Activated CD8-positive, alpha-beta memory T cell treated with anti-CD3 and anti-CD28 coated beads, Interleukin-2, amount 50 U/mL, for 4 hours (primary cell): ENCODE data around the gene NR5A1.

ENCODE experiments used
- DNase-seq: peaks from one replicate; pipeline ENCODE4 v3.0.0-alpha.2; 2020

The NR5A1 gene

DNA sequence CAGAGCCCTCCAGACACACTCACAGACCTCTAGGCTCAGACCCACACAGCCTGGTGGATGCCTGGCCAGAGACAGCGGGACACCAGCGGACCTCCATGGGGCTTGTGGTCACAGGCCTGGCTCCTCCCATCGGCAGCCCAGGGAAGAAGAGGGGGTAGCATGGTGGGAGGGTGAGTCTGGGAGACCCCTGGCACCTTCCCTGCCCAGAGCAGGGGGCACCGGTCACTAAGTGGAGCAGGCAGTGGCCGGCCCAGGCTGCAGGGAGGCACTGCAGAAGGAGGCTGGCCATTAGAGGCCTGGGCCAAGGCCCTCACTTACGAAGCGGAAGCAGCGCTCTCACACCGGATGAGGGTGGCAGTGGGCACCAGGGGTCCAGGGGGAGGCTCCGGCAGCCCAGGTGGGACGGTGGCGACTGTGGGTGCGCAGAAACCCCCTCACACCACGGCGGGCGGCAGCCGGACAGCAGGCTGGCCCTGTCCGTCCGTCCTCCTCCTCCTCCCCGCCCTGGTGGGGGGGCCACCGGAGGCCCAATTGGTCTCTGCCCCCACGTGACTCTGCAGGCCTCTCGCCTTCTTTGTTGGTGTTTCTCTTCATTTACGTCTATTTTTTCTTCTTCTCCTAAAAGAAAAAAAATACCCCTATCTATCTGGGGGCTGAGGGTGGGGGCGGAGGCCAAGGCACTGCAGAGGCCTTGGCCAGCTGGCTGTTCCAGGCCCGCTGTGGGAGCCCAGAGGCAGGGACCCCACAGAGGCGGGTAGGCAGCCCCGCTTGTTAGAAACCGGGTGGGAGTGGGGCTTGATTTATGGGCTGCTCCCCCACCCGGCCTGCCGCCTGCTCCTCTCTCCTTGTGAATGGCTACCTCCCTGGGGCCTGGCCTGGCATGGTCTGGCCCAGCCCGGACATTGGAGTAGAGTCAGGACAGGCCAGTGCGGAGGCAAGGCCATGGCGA is at the start of gene NR5A1:
Gene NR5A1, minus strand, starts transcription at position 469 of the 949 bp plus-strand sequence. CDS start 4,004 bp downstream, outside the sequence.
- no peak for DNase-seq

- DNase-seq = no peak
These were observed 47.8 kb upstream of the NR5A1 start for GRCh38 chr9:124555043-124555442.

GRCh38 chr9:124553738-124554137 is 46.5 kb upstream of the NR5A1 start:
- no peak for DNase-seq

GRCh38 chr9:124552273-124552605 is 45.0 kb upstream of the NR5A1 start:
- DNase-seq = no peak

DNA sequence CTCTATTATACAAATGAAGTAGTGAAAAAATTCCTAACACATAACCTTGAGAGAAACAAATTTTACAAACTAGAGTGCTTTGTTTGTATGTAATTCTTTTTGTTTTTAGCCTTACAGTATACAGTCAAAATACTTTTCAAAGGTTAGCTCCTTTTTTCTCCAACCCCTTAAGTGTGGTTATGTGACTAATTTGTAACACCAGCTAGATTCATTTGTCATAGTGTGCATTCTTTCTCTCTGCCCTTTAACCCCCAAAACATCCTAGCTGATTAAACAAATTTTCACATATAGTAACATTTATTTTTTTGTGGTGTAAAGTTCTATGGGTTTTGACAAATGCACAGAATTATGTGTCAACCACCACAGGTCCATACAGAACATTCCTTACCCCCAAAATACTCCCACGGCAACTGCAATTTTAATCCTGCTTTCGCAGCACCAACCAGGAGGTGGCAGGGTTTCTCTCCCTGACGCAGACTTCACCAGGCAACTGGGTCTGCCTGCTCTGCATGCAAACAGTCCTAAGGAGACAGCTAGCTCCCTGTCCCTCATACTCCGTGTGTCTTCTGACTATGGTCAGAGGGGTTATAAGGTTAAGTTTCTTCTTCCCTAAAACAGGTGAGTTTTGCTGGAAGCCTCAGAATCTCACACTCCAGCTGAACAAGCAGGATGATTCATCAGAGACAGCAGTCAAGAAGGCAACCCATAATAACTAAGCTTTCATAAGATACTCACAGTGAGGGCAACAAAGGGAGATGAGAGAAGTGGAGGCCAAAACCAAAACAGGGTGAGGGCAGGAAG is 44.5 kb upstream of the NR5A1 start:
- DNase-seq = no peak

- no peak for DNase-seq
These were observed 42.9 kb upstream of the NR5A1 start for GRCh38 chr9:124550072-124550471.

DNA sequence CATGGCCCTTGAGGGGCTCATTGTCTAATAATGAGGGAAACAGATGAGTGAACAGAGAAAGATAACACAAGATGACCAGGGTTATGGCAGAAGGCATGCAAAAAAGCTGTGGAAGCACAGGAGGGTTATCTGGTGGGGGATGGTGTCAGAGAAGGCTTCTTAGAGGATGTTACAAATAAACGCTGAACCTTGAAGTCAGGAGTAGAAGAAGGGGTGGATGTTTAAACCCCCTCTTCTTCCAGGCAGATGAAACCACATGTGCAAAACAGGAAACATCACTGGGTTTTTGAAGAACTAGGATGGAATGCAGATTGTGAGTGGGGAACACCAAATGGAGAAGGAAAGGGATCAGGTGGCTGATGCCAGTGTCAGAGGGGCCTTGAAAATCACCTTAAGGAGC is 41.8 kb upstream of the NR5A1 start:
- DNase-seq = no peak

GRCh38 chr9:124544535-124544934 is 37.3 kb upstream of the NR5A1 start:
- no peak for DNase-seq

DNA sequence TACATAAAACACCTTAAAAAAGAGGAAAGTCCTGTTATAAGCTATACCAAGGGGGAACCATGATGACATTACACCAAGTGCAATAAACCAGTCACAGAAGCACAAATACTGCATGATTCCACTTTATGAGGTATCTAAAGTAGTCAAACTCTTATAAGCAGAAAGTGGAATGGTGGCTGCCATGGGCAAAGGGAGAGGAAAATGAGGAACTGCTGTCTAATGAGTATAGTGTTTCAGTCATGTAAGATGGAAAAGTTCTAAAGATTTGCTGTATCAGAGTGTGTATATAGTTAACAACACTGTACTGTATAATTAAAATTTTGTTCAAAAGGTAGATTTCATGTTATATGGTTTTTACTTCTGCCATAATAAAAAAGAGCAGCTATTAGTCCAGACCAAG is 34.6 kb upstream of the NR5A1 start:
- DNase-seq = no peak

DNA sequence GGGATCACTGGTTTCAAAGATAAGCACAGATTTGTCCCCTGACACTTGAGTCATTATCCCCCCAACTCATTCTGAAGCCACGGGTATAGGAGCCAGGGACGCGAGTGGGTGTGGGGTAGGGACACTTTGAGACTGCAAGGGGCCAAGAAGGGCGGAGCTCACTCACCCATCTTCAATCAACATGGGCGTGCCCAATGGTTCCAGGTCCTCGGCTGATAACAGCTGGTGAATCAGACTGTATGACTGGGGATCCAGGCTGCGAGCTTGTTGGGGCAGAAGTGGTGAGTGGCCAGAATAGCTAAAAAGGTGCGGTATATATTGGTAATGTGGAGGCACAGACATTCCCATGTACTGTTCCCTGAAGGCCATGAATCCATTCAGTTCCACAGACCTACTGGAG is 30.7 kb upstream of the NR5A1 start:
- DNase-seq = no peak

GRCh38 chr9:124535846-124536245 is 28.6 kb upstream of the NR5A1 start:
- no peak for DNase-seq

DNA sequence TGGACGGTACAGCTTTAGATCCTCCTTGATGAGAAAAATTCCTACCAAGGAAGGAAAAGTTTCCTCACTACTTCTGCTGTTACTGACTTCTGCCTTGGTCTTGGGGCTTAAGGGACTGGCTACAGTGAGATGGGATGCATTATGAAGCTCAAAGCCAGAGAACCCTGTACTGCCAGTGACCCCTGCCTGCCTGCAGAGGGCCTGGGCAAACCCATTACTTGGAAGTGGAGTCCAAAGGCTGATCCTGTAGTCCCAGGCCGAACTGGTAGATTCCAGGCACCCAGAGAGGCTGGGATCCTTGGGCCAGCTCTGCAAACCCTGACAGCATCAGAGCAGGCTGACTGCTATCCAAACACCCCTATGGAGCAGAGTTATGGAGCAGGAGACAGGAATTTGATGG is 25.7 kb upstream of the NR5A1 start:
- no peak for DNase-seq

DNA sequence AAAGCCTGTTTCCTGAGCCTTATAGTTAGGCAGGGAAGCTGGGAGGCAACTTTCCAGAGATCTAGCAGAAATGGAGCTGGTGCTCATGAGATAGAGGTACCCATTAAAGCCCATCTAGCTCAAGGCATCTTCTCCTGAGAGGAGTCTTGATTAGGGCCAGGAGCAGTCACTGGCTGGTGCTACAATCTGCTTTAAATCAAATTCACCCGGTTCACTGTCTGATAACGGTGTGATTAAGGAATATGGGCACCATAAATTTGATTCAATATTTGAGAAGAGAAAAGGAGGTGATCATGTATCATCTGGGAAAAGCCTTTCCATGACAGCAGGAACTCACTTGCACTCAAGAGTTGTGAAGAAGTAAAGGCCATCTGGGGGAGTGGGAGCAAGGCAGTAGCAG is 23.9 kb upstream of the NR5A1 start:
- no peak for DNase-seq

DNA sequence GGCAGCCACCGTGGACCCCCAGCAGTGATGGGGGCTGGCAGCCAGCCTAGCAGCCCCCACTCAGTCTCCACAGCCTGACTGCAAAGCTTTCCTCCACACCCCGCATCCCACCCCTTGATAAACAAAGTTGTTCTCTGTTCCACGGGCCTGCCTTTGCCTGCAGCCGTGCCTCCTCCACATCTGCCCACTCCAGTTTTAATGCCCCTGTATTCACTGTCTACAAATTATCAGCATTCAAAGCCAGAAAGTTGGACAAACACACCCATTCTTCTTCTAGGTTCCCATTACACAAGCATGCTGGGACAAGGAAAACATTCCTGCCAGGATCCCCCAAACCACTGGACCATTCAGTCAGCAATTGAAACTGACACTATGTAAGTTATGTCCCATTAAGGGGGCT is 23.0 kb upstream of the NR5A1 start:
- DNase-seq = no peak

GRCh38 chr9:124527781-124528180 is 20.6 kb upstream of the NR5A1 start:
- no peak for DNase-seq

- DNase-seq = no peak
These were observed 19.0 kb upstream of the NR5A1 start for GRCh38 chr9:124526174-124526573.

DNA sequence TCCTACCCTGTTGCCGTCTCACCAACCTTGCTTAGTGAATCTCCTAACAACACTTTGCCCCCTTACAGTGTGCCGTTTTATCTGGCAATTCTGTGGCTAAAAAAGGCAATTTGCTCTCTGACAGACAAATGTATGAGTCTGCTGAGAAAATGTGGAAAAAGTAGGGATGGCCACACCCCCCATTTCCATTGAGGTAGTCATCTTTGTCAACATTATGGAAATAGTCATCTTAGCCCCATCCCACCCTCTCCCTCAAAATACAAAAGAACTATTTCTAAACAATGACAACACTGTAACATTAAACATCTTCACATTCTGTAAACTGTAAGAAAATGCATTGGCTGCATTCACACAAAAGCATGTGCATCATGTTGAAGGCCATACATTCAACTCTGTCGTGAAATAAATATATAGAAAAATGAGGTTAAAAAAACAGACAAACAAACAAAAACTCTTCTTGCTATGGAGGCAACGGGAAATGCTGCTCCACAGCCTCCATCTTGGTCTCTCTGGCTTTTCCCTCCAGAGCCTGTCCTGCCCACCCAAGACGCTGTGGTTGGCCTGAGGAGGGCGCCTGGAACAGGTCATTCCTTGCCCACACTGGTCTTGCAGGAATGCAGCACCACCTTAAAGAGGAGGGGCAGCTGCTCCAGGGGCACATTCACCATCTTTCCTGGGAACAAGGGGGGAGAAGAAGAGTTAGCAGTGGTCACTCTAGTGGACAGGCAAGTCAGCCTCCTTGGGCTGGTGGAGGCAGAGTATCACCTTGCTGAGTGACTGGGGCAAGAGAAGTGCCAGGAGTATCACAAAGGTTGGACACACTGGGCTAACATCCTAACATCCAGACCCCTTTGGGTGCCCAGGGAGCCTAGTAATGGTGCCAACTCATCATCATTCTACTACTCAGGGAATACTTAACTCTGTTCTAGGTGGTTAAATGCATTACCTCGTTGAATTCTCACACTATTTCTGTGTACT is 15.2 kb upstream of the NR5A1 start:
- no peak for DNase-seq

DNA sequence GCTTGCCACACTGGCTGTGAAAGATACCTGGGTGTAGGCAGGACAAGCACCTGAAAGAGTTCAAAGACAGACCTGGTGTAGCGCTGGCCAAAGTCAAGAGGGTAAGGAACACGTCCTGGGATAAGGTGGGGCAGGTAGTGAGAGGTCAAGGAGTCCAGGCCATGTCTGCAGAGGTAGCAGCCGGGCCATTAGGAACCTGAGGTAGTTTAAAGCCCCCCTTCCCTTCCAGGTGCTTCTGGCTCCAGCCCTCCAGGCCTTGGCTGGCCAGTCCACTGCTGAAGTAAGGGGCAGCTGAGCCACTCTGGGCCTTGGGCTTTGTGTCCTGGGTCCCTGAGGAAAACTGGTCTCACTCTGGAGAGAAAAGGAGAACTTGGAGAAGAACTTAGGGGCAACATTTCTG is 13.9 kb upstream of the NR5A1 start:
- DNase-seq = no peak

DNA sequence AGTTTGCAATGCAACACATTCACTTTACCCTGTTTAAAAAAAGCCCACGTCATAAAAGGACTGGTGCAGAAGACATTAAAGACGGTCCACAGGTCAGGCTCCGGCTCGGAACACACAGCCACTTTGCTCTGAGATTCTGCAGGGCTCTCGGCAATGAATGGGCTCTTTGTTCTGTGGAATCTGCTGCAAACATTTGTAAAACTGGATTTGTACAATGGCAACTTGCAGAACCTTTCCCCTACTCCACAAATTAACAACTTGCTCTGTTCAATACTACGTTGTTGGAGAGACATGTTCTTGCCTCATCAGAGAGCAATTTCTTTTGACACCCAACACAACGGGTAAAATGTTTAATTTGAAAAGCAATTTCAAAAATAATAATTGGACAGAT is 13.0 kb upstream of the NR5A1 start:
- DNase-seq = no peak

DNA sequence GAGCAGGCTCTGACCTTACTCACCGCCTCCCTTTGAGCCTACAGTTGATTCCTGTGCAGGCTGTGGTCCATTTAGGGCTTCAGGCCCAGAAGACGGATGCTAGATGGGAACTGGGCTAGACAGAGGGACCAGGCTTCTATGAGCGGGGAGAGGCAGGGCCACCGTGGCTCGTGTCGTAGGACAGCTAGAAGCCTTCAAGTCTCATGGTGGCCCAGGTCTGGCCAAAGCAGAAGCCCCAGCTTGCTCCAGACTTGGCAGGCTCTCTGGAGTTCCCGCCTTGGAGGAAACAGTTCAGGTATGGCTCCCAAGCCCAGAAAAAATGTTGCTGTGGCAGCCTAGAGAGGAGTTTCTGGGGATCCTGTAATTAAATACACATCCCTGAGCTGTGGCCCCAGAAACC is 10.9 kb upstream of the NR5A1 start:
- no peak for DNase-seq

DNA sequence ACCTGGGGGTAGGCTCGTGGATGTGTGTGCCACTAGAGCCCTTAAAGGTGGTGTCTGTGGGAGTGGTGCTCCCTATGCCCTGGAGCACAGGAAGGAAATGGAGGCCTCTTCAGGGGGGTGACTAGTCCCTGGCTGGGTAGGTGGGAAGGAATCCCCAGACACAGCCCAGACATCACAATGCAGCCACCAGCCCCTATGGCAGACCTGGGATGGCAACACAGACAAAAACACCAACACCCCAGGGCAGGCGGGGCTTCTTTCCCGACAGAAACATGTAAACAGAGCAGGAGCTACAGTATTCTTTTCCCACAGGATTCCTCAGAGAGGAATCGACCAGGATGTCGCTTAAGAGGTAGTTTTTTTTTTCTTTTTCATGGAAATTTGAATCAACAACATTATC is 10.4 kb upstream of the NR5A1 start:
- DNase-seq = no peak

DNA sequence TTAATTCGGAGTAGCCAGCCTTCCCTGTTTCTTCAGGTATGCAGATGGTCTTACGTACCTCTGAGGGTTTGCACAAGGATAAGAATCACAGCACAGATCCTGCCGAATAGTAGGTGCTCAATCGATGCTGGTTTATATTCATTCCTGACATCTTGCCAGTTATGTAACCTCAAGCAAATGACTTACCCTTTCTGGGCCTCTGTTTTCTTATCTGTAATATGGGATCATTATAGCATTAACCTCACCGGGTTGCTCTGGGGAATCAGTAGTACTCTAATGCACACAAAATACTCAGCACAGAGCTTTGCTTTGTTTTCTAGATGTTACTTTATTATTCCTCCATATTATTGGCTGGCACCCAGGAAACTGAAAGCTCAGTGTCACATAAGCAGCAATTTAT is 7.7 kb upstream of the NR5A1 start:
- DNase-seq = no peak

DNA sequence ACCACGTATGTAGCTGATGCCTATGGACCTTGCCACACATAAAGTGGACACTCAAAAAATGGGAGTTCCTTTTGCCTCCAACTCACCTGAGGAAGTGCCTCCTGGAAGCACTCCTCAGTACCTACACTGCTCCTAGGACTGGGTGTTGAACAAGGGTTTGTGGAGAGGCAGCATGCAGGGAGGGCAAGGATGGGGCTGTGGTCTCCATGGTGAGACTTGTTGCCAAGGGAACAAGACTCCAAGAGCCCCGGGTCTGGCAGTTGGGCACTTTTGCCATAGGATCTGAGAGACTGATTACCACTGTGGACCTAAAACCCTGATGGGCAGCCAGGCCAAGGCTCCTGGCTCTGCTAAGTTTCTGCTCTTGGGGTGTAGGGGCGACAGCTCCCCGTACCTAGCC is 6.9 kb upstream of the NR5A1 start:
- DNase-seq = no peak
